CD4-positive, alpha-beta T cell (primary cell): ENCODE data around the gene MICAL3. TPM values are rescaled to one million over a fixed set of nuclear protein-coding genes. Genes with fewer than 3 reads are reported as not detected.

ENCODE experiments used
- ATAC-seq: fragments of 200-7000 bp; cut with Tn5 transposase; one replicate; pipeline ENCODE4 v1.10.0; 2022; ENCODE audit warnings: mild to moderate bottlenecking; ENCODE audit not compliant: poor library complexity
- CTCF ChIA-PET: fragments of 350-600 bp; sonication (Branson Sonifier 250); formaldehyde crosslinking; loops from one replicate; lab custom pipeline; 2021; ENCODE audit warnings: antibody characterized with exemption, inconsistent platforms; lab: Charles Lee
- POLR2A ChIA-PET: fragments of 350-600 bp; sonication (Branson Sonifier 250); formaldehyde crosslinking; loops from one replicate; lab custom pipeline; 2021; ENCODE audit warnings: antibody characterized with exemption, inconsistent platforms; lab: Charles Lee
- DNase-seq, 14 experiments: peaks; one replicate each; pipeline ENCODE4 v3.0.0-alpha.2; 2013 to 2020; ENCODE audit warnings: mixed read lengths in 2 of 14
- H3K27ac ChIP-seq, 2 donors: one replicate each; pipeline versions ENCODE4 v1.5.1 to v1.7.0; 2013; ENCODE audit warnings: low read length in 2 of 2, low read depth in 1 of 2, mild to moderate bottlenecking in 1 of 2
- H3K27me3 ChIP-seq, 2 experiments: 1 replicate in 1 of 2; 2 replicates in 1 of 2; pipeline versions ENCODE4 v1.6.1 to v1.7.0; 2013; ENCODE audit warnings: low read length in 2 of 2, control low read depth in 1 of 2, mild to moderate bottlenecking in 1 of 2, moderate library complexity in 1 of 2; ENCODE audit not compliant: insufficient read depth in 2 of 2, control insufficient read depth in 1 of 2
- H3K36me3 ChIP-seq: one replicate; pipeline ENCODE4 v1.6.1; 2013; ENCODE audit warnings: low read length, control low read depth; ENCODE audit not compliant: insufficient read depth
- H3K4me1 ChIP-seq: one replicate; pipeline ENCODE4 v1.6.1; 2013; ENCODE audit warnings: low read length, control low read depth; ENCODE audit not compliant: insufficient read depth
- H3K4me3 ChIP-seq: one replicate; pipeline ENCODE4 v1.5.1; 2013; ENCODE audit warnings: mild to moderate bottlenecking, low read length, moderate library complexity
- H3K9me3 ChIP-seq, 2 experiments: 1 replicate in 1 of 2; 2 replicates in 1 of 2; pipeline versions ENCODE4 v1.6.1 to v1.7.0; 2013; ENCODE audit warnings: low read length in 2 of 2, mild to moderate bottlenecking in 2 of 2, control low read depth in 1 of 2, moderate library complexity in 1 of 2; ENCODE audit not compliant: control insufficient read depth in 1 of 2, insufficient read depth in 1 of 2
- H3K27ac Mint-ChIP-seq: one replicate; pipeline ENCODE4 v1.8.0; 2020; ENCODE audit warnings: mixed read lengths
- H3K27me3 Mint-ChIP-seq: one replicate; pipeline ENCODE4 v1.8.0; 2021; ENCODE audit warnings: mixed read lengths
- H3K36me3 Mint-ChIP-seq: one replicate; pipeline ENCODE4 v1.8.0; 2021; ENCODE audit warnings: low read depth, mixed read lengths
- H3K4me1 Mint-ChIP-seq: one replicate; pipeline ENCODE4 v1.8.0; 2021; ENCODE audit warnings: low read depth, mixed read lengths
- H3K4me3 Mint-ChIP-seq: one replicate; pipeline ENCODE4 v1.8.0; 2020; ENCODE audit warnings: mild to moderate bottlenecking, mixed read lengths
- H3K9me3 Mint-ChIP-seq: one replicate; pipeline ENCODE4 v1.8.0; 2020; ENCODE audit warnings: mixed read lengths
- intact Hi-C, 2 experiments: fragments of 100-400 bp; cut with DNase I in 1 of 2; cut with micrococcal nuclease in 1 of 2; formaldehyde crosslinking; loops; one replicate each; pipeline versions ENCODE4 v1.15.1 to v1.9.0; 2023 to 2025; cut with DNase I, micrococcal nuclease
- total RNA-seq, 174 experiments: library from RNA in 2 of 174; stranded (reverse) in 2 of 174; gene quantifications; one replicate each; pipeline ENCODE4 v1.2.3 and lab custom pipeline; 2021 to 2026
- TF ChIP-seq, protein P1 (sequence below): fragments of 200-600 bp; IDR thresholded peaks from one replicate; pipeline ENCODE4 v1.8.0; 2022; ENCODE audit warnings: antibody characterized with exemption, mild to moderate bottlenecking

Gene MICAL3
- total RNA-seq, 2 experiments from 2014 or later: 9.4 to 9.9 TPM

DNA sequence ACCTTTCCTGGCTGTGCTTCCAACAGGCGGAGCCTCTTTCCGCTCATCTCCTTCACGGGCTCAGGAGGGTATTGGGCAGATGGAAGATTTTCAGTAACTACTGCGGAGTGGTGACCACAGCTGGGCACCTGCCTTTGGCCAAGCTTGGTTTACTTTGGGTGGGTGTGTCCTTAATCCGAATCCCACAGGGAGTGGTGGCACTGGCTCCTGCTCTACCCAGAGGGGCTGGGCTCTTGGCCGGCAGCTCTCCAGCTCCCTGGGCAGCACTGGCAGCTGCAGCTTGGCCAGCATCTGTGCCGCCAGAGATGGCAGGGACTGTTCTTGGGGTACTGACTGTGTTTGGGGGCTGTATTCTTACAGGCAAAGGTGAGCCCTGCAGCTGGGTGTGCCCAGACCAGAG, 279.9 kb downstream of the MICAL3 start:
- POLR2A ChIA-PET: no interaction called here
- no peak for ATAC-seq

GRCh38 chr22:17743661-17744411, 280.5 kb downstream of the MICAL3 start:
- peaks cover 0 to 2% of the 10 kb centered on the region in 2 experiments for H3K9me3 ChIP-seq
- ATAC-seq: no peak
- H3K4me1 Mint-ChIP-seq: peaks cover 7% of the 10 kb centered on the region
- H3K27ac Mint-ChIP-seq: no peak overlapping the region
- ChIA-PET POLR2A (interaction anchor here (0.9 to 1.2 kb wide), 2 partner anchors 332 to 334 kb away, joined by 3 to 4 read pairs; partner anchors contain the start of gene PEX26), CTCF (interaction anchor here (0.6 to 2.5 kb wide), 4 partner anchors 16 to 332 kb away, joined by 3 to 45 read pairs (median 3); no protein-coding TSS in a partner anchor)
- TF ChIP-seq, protein P1, sequence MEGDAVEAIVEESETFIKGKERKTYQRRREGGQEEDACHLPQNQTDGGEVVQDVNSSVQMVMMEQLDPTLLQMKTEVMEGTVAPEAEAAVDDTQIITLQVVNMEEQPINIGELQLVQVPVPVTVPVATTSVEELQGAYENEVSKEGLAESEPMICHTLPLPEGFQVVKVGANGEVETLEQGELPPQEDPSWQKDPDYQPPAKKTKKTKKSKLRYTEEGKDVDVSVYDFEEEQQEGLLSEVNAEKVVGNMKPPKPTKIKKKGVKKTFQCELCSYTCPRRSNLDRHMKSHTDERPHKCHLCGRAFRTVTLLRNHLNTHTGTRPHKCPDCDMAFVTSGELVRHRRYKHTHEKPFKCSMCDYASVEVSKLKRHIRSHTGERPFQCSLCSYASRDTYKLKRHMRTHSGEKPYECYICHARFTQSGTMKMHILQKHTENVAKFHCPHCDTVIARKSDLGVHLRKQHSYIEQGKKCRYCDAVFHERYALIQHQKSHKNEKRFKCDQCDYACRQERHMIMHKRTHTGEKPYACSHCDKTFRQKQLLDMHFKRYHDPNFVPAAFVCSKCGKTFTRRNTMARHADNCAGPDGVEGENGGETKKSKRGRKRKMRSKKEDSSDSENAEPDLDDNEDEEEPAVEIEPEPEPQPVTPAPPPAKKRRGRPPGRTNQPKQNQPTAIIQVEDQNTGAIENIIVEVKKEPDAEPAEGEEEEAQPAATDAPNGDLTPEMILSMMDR: no peak
- peaks cover 40% of the 10 kb centered on the region for H3K36me3 Mint-ChIP-seq
- intact Hi-C loops: loop anchor here in 1 of 2 experiments (5.0 kb wide), 1 partner anchor 333 kb away; the partner anchor contains the start of gene PEX26
- H3K27ac ChIP-seq: no peak overlapping the region
- peaks cover 8% of the 10 kb centered on the region for H3K4me1 ChIP-seq
- no peak for DNase-seq
- H3K9me3 Mint-ChIP-seq: no peaks in the 10 kb centered on the region
- no peaks in the 10 kb centered on the region for H3K27me3 ChIP-seq
- no peaks in the 10 kb centered on the region for H3K27me3 Mint-ChIP-seq
- H3K4me3 ChIP-seq: no peak overlapping the region
- H3K36me3 ChIP-seq: peaks cover 40% of the 10 kb centered on the region
- no peak overlapping the region for H3K4me3 Mint-ChIP-seq

More for the DNA sequence above, 279.9 kb downstream of the MICAL3 start:
- TF ChIP-seq, protein P1: no peak
- Mint-ChIP-seq H3K4me3 (no peak overlapping the region), H3K9me3 (no peaks in the 10 kb centered on the region), H3K27ac (peak overlapping the region; percentile 33), H3K4me1 (peaks cover 7% of the 10 kb centered on the region), H3K36me3 (peaks cover 38% of the 10 kb centered on the region), H3K27me3 (no peaks in the 10 kb centered on the region)
- H3K27me3 ChIP-seq: no peaks in the 10 kb centered on the region
- CTCF ChIA-PET: interaction anchor here (0.6 to 1.5 kb wide), 2 partner anchors 15 to 332 kb away, joined by 3 read pairs; no protein-coding TSS in a partner anchor
- intact Hi-C loops: loop anchor here in 1 of 2 experiments (5.0 kb wide), 1 partner anchor 333 kb away; the partner anchor contains the start of gene PEX26
- peaks cover 37% of the 10 kb centered on the region for H3K36me3 ChIP-seq
- no peak overlapping the region for H3K4me3 ChIP-seq
- H3K9me3 ChIP-seq: peaks cover 0 to 6% of the 10 kb centered on the region in 2 experiments
- H3K4me1 ChIP-seq: peaks cover 8% of the 10 kb centered on the region
- no peak overlapping the region for H3K27ac ChIP-seq
- no peak for DNase-seq

DNA sequence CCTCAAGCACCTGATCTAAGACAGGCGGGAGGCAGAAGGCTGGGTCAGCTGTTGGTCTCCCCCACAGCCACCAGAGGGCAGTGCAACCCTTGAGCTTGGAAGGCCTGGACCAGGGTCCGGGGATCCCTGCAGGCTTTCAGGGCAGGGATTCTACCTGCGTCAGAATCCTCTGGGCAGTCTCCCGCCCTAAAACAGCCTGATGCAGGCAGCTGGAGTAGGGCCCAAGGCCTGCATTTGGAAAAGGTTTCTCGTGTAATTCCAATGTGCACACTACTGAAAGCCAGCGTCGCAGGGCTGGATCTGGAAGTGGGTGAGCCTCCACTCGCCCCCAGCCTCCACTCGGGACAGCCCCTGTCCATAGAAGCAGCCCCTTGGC, 281.8 kb downstream of the MICAL3 start:
- H3K4me3 Mint-ChIP-seq: no peak overlapping the region
- no peaks in the 10 kb centered on the region for H3K27me3 Mint-ChIP-seq
- Histone ChIP-seq H3K36me3 (peaks cover 51% of the 10 kb centered on the region), H3K9me3 (no peaks in the 10 kb centered on the region), H3K27ac (no peak overlapping the region), H3K4me1 (peaks cover 8% of the 10 kb centered on the region), H3K27me3 (no peaks in the 10 kb centered on the region), H3K4me3 (no peak overlapping the region)
- POLR2A ChIA-PET: interaction anchor here (1.0 to 1.2 kb wide), 3 partner anchors 31 to 335 kb away, joined by 3 to 9 read pairs (median 3); partner anchors contain the start of gene PEX26
- H3K27ac Mint-ChIP-seq: no peak overlapping the region
- TF ChIP-seq, protein P1: peak; percentile 82
- CTCF ChIA-PET: interaction anchor here (0.6 to 2.5 kb wide), 15 partner anchors 9 to 334 kb away, joined by 3 to 45 read pairs (median 4); no protein-coding TSS in a partner anchor
- ATAC-seq (peak; percentile 87), DNase-seq (peak; percentile 47 to 85 (median 59))
- H3K9me3 Mint-ChIP-seq: no peaks in the 10 kb centered on the region
- intact Hi-C loops: loop anchor here (1.0 to 5.0 kb wide), 3 partner anchors 43 to 335 kb away; partner anchors contain the start of gene PEX26 (in 1 of the 2)
- peaks cover 53% of the 10 kb centered on the region for H3K36me3 Mint-ChIP-seq
- peaks cover 7% of the 10 kb centered on the region for H3K4me1 Mint-ChIP-seq
